HCT116 (cell line): Measurements from ENCODE around the gene CYP2E1. TPM values are rescaled to one million over a fixed set of nuclear protein-coding genes. Genes with fewer than 3 reads are reported as not detected.

ENCODE experiments used
- ATAC-seq: fragments of 200-7000 bp; cut with Tn5 transposase; 2 replicates; pipeline ENCODE4 v1.9.1; 2020; ENCODE audit warnings: mild to moderate bottlenecking, moderate library complexity
- BruUV-seq: library from RNA; stranded (reverse); fragments of 400-500 nt; replicated peaks from 2 replicates; lab custom pipeline; 2021; lab: Mats Ljungman, UMichigan
- CTCF ChIA-PET: fragments of 300-600 bp; sonication (Branson Sonifier 250); formaldehyde crosslinking; loops from one replicate; lab custom pipeline; 2021; ENCODE audit warnings: antibody characterized with exemption; lab: Charles Lee
- POLR2A ChIA-PET: fragments of 300-600, 350-600 bp; sonication (Branson Sonifier 250); formaldehyde crosslinking; loops from one replicate; lab custom pipeline; 2021; ENCODE audit warnings: antibody characterized with exemption; lab: Charles Lee
- RAD21 ChIA-PET, 2 experiments: fragments of 300-600 bp; sonication (Branson Sonifier 250); formaldehyde crosslinking; loops; one replicate each; lab custom pipeline; 2023; ENCODE audit warnings: low total read pairs in 2 of 2; ENCODE audit not compliant: uncharacterized antibody in 2 of 2, unreplicated experiment in 2 of 2, low non-redundant PET in 1 of 2; lab: Charles Lee
- DNase-seq: peaks from one replicate; pipeline ENCODE4 v3.0.0-alpha.2; 2010; ENCODE audit warnings: low read depth, low spot score
- H2AFZ ChIP-seq: fragments of 200-600 bp; shearing (Covaris generic), sonication (generic); 2 replicates; pipeline ENCODE4 v1.6.1; 2017; ENCODE audit warnings: low read depth, mixed run types, mixed read lengths, antibody characterized with exemption, low read length; ENCODE audit not compliant: poor library complexity, severe bottlenecking
- H3K27ac ChIP-seq: 2 replicates; pipeline ENCODE4 v1.5.1; 2012; ENCODE audit warnings: low read depth, low read length
- H3K27me3 ChIP-seq: fragments of 200-600 bp; sonication (generic); 2 replicates; pipeline ENCODE4 v1.6.1; 2016; ENCODE audit warnings: mixed run types, low read length, mixed read lengths; ENCODE audit not compliant: insufficient read depth
- H3K36me3 ChIP-seq, 2 experiments: fragments of 200-500 bp in 1 of 2; fragments of 200-600 bp in 1 of 2; sonication (Bioruptor generic) in 1 of 2; sonication (generic) in 1 of 2; 2 replicates each; pipeline versions ENCODE4 v1.5.1 to v1.6.1; 2014 to 2016; ENCODE audit warnings: low read length in 2 of 2, inconsistent platforms in 1 of 2, mixed read lengths in 1 of 2, mixed run types in 1 of 2; ENCODE audit not compliant: insufficient read depth in 2 of 2, control insufficient read depth in 1 of 2
- H3K4me1 ChIP-seq, 2 experiments: fragments of 200-600 bp in 1 of 2; sonication (generic) in 1 of 2; 2 replicates each; pipeline versions ENCODE4 v1.5.1 to v1.6.1; 2012 to 2017; ENCODE audit warnings: low read length in 2 of 2, inconsistent platforms in 1 of 2, mild to moderate bottlenecking in 1 of 2, mixed read lengths in 1 of 2, mixed run types in 1 of 2, moderate library complexity in 1 of 2; ENCODE audit not compliant: insufficient read depth in 2 of 2, control insufficient read depth in 1 of 2
- H3K4me2 ChIP-seq: fragments of 200-600 bp; sonication (generic); 2 replicates; pipeline ENCODE4 v1.6.1; 2017; ENCODE audit warnings: mixed run types, low read length, mixed read lengths
- H3K4me3 ChIP-seq, 2 experiments: fragments of 200-600 bp in 1 of 2; sonication (generic) in 1 of 2; replicated peaks in 1 of 2; 2 replicates each; pipeline ENCODE4 v1.5.1; 2011 to 2016; ENCODE audit warnings: low read length in 2 of 2, control low read depth in 1 of 2, low read depth in 1 of 2, mild to moderate bottlenecking in 1 of 2, mixed read lengths in 1 of 2, mixed run types in 1 of 2
- H3K79me2 ChIP-seq: fragments of 200-600 bp; sonication (generic); 2 replicates; pipeline ENCODE4 v1.6.1; 2017; ENCODE audit warnings: mild to moderate bottlenecking, mixed run types, low read length, moderate library complexity, mixed read lengths; ENCODE audit not compliant: insufficient read depth
- H3K9ac ChIP-seq: fragments of 200-600 bp; sonication (generic); 2 replicates; pipeline ENCODE4 v1.6.1; 2016; ENCODE audit warnings: low read length, mixed read lengths
- H3K9me2 ChIP-seq: fragments of 200-600 bp; sonication (generic), shearing (Covaris generic); 2 replicates; pipeline ENCODE4 v1.6.1; 2017; ENCODE audit warnings: mixed run types, mild to moderate bottlenecking, moderate library complexity; ENCODE audit not compliant: insufficient read depth
- H3K9me3 ChIP-seq, 2 experiments: fragments of 200-500 bp in 1 of 2; fragments of 200-600 bp in 1 of 2; sonication (Bioruptor generic) in 1 of 2; sonication (generic) in 1 of 2; 2 replicates each; pipeline ENCODE4 v1.6.1; 2014 to 2017; ENCODE audit warnings: low read length in 2 of 2, mixed read lengths in 2 of 2, inconsistent platforms in 1 of 2, low read depth in 1 of 2, mild to moderate bottlenecking in 1 of 2, mixed run types in 1 of 2, moderate library complexity in 1 of 2; ENCODE audit not compliant: control insufficient read depth in 1 of 2, insufficient read depth in 1 of 2
- H4K20me1 ChIP-seq: fragments of 200-600 bp; sonication (generic), shearing (Covaris generic); 2 replicates; pipeline ENCODE4 v1.6.1; 2017; ENCODE audit warnings: mixed run types, mild to moderate bottlenecking, moderate library complexity; ENCODE audit not compliant: insufficient read depth
- CBX3 ChIP-seq: IDR thresholded peaks from 2 replicates; pipeline ENCODE4 v1.6.1; 2012; ENCODE audit warnings: low read depth
- CEBPB ChIP-seq: IDR thresholded peaks from 2 replicates; pipeline ENCODE4 v1.6.1; 2012; ENCODE audit warnings: low read depth
- EGR1 ChIP-seq: IDR thresholded peaks from 2 replicates; pipeline ENCODE4 v1.6.1; 2012; ENCODE audit warnings: low read depth
- ELF1 ChIP-seq: IDR thresholded peaks from 2 replicates; pipeline ENCODE4 v1.6.1; 2012; ENCODE audit warnings: low read depth, borderline replicate concordance
- EZH2phosphoT487 ChIP-seq: fragments of 200-600 bp; IDR thresholded peaks from 2 replicates; pipeline ENCODE4 v1.6.1; 2018; ENCODE audit warnings: antibody characterized with exemption, borderline replicate concordance
- POLR2A ChIP-seq: IDR thresholded peaks from 2 replicates; pipeline ENCODE4 v1.7.0; 2011; ENCODE audit warnings: borderline replicate concordance; ENCODE audit not compliant: insufficient read depth, insufficient read length; ENCODE audit errors: extremely low read depth
- POLR2AphosphoS5 ChIP-seq: IDR thresholded peaks from 2 replicates; pipeline ENCODE4 v1.6.1; 2011; ENCODE audit warnings: mild to moderate bottlenecking, low read depth, low read length, moderate library complexity
- RAD21 ChIP-seq: IDR thresholded peaks from 2 replicates; pipeline ENCODE4 v1.6.1; 2012; ENCODE audit warnings: low read depth, mild to moderate bottlenecking
- SIN3A ChIP-seq: IDR thresholded peaks from 2 replicates; pipeline ENCODE4 v1.6.1; 2012; ENCODE audit warnings: low read depth
- SP1 ChIP-seq: IDR thresholded peaks from 2 replicates; pipeline ENCODE4 v1.6.1; 2012; ENCODE audit warnings: low read depth
- SRF ChIP-seq: IDR thresholded peaks from 2 replicates; pipeline ENCODE4 v1.6.1; 2012; ENCODE audit warnings: low read depth
- YY1 ChIP-seq: IDR thresholded peaks from 2 replicates; pipeline ENCODE4 v1.6.1; 2011; ENCODE audit warnings: low read length, low read depth, moderate library complexity, mild to moderate bottlenecking; ENCODE audit not compliant: insufficient replicate concordance; ENCODE audit errors: extremely low read depth
- ZNF274 ChIP-seq: fragments of 200-500 bp; sonication (Bioruptor generic); IDR thresholded peaks from 2 replicates; pipeline ENCODE4 v1.6.1; 2014; ENCODE audit warnings: mild to moderate bottlenecking, low read depth, low read length, inconsistent platforms
- intact Hi-C: fragments of 100-400 bp; cut with micrococcal nuclease; formaldehyde crosslinking; loops from 2 replicates; pipeline ENCODE4 v1.10.0; 2022
- total RNA-seq: library from RNA; stranded (reverse); gene quantifications from one replicate; pipeline ENCODE4 v1.2.1, GENCODE V29; 2021; ENCODE audit not compliant: unreplicated experiment
- TF ChIP-seq, protein P1 (sequence below): IDR thresholded peaks from 2 replicates; pipeline ENCODE4 v1.6.1; 2012
- TF ChIP-seq, protein P2 (sequence below): IDR thresholded peaks from 2 replicates; pipeline ENCODE4 v1.6.1; 2011; ENCODE audit warnings: mild to moderate bottlenecking, low read length, moderate library complexity; ENCODE audit not compliant: insufficient replicate concordance; ENCODE audit errors: extremely low read depth
- TF ChIP-seq, protein P3 (sequence below): IDR thresholded peaks from 2 replicates; pipeline ENCODE4 v1.6.1; 2012; ENCODE audit warnings: low read depth
- TF ChIP-seq, protein P4 (sequence below), 3 experiments: fragments of 200-600 bp in 1 of 3; sonication (generic) in 1 of 3; IDR thresholded peaks in 2 of 3; conservative IDR thresholded peaks in 1 of 3; 2 replicates each; pipeline ENCODE4 v1.5.1; 2012 to 2017; ENCODE audit warnings: low read depth in 2 of 3, low read length in 2 of 3, antibody characterized with exemption in 1 of 3, borderline replicate concordance in 1 of 3, control low read depth in 1 of 3, mild to moderate bottlenecking in 1 of 3, mixed read lengths in 1 of 3, mixed run types in 1 of 3, moderate library complexity in 1 of 3; ENCODE audit not compliant: insufficient read depth in 1 of 3

Gene CYP2E1
- total RNA-seq, 1 experiment from 2014 or later = 1.5 TPM

DNA sequence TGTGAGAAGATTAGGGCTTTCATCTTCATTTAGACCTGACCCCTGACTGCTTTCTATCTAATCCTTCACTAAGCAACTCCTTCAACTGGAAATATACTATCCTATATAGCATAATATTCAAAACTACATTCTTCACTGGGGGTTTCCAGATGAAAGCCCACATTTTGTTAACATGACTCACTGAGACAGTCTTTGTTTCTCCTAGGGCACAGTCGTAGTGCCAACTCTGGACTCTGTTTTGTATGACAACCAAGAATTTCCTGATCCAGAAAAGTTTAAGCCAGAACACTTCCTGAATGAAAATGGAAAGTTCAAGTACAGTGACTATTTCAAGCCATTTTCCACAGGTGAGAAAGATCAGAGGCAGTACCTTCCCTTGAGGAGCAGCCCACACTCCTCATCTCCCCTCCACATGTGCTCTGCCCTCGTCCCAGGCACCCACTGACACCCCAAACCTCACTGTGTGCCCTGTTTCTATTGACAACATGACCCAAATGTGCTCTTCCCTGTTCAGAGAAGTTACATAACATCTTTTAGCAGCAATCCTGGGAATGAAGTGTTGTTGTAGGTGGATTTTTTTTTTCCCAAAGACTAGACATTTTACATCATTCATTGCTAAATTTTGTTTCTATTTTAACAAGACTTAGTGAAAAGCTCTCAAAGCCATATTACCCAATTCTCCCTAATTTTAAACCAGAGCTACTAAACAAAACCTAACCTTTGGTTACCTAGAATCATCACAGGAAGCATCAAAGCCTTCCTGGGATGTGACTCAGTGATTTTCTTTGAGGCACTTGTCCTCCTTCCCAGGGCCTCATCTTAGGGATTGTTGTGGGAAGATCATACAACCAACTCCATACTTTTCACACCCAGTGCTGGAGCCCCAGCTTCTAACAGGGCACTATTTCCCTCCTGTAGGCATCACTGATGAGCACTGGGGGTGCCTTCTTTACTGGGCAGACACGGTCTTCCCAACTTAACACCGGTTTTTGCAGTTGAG is 10.7 kb downstream of the CYP2E1 start:
- H3K27me3 ChIP-seq = no peaks in the 10 kb centered on the region
- BruUV-seq = no TSS peak
- no peaks in the 10 kb centered on the region for H3K36me3 ChIP-seq
- H3K4me3 ChIP-seq = no peak overlapping the region
- ChIA-PET CTCF (no interaction called here), POLR2A (no interaction called here), RAD21 (no interaction called here)
- H4K20me1 ChIP-seq = no peaks in the 10 kb centered on the region
- no peaks in the 10 kb centered on the region for H3K9me3 ChIP-seq
- intact Hi-C loops = no loop called here
- no peak overlapping the region for H3K9ac ChIP-seq
- DNase-seq = no peak
- H3K4me1 ChIP-seq = peaks cover 0 to 3% of the 10 kb centered on the region in 2 experiments; a peak in 1 of 4 replicates
- H3K79me2 ChIP-seq = no peaks in the 10 kb centered on the region
- no peak overlapping the region for H3K4me2 ChIP-seq
- no peak overlapping the region for H2AFZ ChIP-seq
- no peaks in the 10 kb centered on the region for H3K9me2 ChIP-seq
- H3K27ac ChIP-seq = no peak overlapping the region
- TF ChIP-seq SRF (no peak), EZH2phosphoT487 (no peak), POLR2A (no peak), YY1 (no peak), SP1 (no peak), CEBPB (no peak), ZNF274 (no peak), EGR1 (no peak), ELF1 (no peak), SIN3A (no peak), CBX3 (no peak), RAD21 (no peak), POLR2AphosphoS5 (no peak)
- TF ChIP-seq, protein P1, sequence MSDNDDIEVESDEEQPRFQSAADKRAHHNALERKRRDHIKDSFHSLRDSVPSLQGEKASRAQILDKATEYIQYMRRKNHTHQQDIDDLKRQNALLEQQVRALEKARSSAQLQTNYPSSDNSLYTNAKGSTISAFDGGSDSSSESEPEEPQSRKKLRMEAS = no peak
- TF ChIP-seq, protein P2, sequence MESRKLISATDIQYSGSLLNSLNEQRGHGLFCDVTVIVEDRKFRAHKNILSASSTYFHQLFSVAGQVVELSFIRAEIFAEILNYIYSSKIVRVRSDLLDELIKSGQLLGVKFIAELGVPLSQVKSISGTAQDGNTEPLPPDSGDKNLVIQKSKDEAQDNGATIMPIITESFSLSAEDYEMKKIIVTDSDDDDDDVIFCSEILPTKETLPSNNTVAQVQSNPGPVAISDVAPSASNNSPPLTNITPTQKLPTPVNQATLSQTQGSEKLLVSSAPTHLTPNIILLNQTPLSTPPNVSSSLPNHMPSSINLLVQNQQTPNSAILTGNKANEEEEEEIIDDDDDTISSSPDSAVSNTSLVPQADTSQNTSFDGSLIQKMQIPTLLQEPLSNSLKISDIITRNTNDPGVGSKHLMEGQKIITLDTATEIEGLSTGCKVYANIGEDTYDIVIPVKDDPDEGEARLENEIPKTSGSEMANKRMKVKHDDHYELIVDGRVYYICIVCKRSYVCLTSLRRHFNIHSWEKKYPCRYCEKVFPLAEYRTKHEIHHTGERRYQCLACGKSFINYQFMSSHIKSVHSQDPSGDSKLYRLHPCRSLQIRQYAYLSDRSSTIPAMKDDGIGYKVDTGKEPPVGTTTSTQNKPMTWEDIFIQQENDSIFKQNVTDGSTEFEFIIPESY = no peak
- TF ChIP-seq, protein P3, sequence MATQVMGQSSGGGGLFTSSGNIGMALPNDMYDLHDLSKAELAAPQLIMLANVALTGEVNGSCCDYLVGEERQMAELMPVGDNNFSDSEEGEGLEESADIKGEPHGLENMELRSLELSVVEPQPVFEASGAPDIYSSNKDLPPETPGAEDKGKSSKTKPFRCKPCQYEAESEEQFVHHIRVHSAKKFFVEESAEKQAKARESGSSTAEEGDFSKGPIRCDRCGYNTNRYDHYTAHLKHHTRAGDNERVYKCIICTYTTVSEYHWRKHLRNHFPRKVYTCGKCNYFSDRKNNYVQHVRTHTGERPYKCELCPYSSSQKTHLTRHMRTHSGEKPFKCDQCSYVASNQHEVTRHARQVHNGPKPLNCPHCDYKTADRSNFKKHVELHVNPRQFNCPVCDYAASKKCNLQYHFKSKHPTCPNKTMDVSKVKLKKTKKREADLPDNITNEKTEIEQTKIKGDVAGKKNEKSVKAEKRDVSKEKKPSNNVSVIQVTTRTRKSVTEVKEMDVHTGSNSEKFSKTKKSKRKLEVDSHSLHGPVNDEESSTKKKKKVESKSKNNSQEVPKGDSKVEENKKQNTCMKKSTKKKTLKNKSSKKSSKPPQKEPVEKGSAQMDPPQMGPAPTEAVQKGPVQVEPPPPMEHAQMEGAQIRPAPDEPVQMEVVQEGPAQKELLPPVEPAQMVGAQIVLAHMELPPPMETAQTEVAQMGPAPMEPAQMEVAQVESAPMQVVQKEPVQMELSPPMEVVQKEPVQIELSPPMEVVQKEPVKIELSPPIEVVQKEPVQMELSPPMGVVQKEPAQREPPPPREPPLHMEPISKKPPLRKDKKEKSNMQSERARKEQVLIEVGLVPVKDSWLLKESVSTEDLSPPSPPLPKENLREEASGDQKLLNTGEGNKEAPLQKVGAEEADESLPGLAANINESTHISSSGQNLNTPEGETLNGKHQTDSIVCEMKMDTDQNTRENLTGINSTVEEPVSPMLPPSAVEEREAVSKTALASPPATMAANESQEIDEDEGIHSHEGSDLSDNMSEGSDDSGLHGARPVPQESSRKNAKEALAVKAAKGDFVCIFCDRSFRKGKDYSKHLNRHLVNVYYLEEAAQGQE = no peak
- TF ChIP-seq, protein P4, sequence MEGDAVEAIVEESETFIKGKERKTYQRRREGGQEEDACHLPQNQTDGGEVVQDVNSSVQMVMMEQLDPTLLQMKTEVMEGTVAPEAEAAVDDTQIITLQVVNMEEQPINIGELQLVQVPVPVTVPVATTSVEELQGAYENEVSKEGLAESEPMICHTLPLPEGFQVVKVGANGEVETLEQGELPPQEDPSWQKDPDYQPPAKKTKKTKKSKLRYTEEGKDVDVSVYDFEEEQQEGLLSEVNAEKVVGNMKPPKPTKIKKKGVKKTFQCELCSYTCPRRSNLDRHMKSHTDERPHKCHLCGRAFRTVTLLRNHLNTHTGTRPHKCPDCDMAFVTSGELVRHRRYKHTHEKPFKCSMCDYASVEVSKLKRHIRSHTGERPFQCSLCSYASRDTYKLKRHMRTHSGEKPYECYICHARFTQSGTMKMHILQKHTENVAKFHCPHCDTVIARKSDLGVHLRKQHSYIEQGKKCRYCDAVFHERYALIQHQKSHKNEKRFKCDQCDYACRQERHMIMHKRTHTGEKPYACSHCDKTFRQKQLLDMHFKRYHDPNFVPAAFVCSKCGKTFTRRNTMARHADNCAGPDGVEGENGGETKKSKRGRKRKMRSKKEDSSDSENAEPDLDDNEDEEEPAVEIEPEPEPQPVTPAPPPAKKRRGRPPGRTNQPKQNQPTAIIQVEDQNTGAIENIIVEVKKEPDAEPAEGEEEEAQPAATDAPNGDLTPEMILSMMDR (IDR thresholded peaks at IDR 0.05 in 2 of 3, conservative IDR thresholded peaks at IDR 0.05 in 1 of 3; ENCODE audit: borderline replicate concordance in 1 of 3, insufficient read depth in 1 of 3, low read depth in 2 of 3, low read length in 2 of 3) = no peak
- no peak for ATAC-seq
